ENCODE data around the gene TMEM229B. TPM values are rescaled to one million over a fixed set of nuclear protein-coding genes. Genes with fewer than 3 reads are reported as not detected.

The TMEM229B gene
- total RNA-seq, 1 experiment from 2014 or later: 1.6 TPM

DNA sequence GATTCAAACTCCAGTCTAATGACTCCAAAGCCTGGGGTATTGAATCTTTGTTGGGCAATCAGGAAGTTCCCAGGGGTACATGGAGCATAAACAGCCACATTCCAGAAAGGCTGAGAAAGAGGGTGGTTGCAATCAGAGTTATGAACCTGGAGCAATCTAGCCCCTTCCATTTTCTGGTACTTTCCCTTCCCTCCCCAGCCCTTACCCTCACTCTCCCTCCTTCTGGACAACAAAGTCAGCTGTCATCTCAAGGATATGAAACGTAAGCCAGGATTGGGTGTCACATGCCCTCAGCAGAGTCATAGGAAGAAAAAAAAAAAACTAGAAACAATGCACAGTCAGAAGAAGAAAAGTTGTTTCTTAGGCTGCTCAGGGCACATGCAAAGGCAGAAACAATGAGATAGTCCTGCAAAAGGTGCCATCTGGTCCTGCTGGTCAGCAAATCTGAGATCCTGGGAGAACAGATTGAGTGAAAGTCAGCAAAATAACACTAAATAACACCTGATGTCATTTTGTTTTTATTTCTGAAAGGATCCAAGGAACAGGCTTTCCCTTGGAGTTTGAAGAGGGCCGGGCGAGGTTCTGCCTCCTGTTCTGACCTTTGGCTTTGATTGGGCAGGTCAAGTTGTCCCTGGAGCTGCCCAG lies 27.1 kb downstream of the TMEM229B start:
- H3K4me2 ChIP-seq: peak overlapping the region; percentile 13
- DNase-seq: peak; percentile 8 to 75
- ChIA-PET CTCF (interaction anchor here (0.6 kb wide), 1 partner anchor 1495 kb away, joined by 3 read pairs; no protein-coding TSS in a partner anchor), POLR2A (ENCODE audit: unreplicated experiment) (no interaction called here)
- no peaks in the 10 kb centered on the region for H3K27me3 ChIP-seq (ENCODE audit: insufficient read depth, low read depth)
- peaks cover 8% of the 10 kb centered on the region; the same call in 1 of the 2 replicates for H3F3A ChIP-seq (ENCODE audit: insufficient read depth, low read depth)
- H3K4me3 ChIP-seq: no peak overlapping the region
- TF ChIP-seq EZH2 (IDR thresholded peaks at IDR 0.05; ENCODE audit: low read depth): no peak
- TF ChIP-seq, protein P1, sequence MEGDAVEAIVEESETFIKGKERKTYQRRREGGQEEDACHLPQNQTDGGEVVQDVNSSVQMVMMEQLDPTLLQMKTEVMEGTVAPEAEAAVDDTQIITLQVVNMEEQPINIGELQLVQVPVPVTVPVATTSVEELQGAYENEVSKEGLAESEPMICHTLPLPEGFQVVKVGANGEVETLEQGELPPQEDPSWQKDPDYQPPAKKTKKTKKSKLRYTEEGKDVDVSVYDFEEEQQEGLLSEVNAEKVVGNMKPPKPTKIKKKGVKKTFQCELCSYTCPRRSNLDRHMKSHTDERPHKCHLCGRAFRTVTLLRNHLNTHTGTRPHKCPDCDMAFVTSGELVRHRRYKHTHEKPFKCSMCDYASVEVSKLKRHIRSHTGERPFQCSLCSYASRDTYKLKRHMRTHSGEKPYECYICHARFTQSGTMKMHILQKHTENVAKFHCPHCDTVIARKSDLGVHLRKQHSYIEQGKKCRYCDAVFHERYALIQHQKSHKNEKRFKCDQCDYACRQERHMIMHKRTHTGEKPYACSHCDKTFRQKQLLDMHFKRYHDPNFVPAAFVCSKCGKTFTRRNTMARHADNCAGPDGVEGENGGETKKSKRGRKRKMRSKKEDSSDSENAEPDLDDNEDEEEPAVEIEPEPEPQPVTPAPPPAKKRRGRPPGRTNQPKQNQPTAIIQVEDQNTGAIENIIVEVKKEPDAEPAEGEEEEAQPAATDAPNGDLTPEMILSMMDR (conservative IDR thresholded peaks at IDR 0.05): no peak
- no TSS peak for BruUV-seq (replicated peaks)
- H3K36me3 ChIP-seq (ENCODE audit: low read depth): no peaks in the 10 kb centered on the region
- peak overlapping the region; percentile 41 for H3K27ac ChIP-seq
- no peaks in the 10 kb centered on the region for H3K9me2 ChIP-seq (ENCODE audit: insufficient read depth)
- 0 out of 2 replicates have a peak overlapping the region, but pooled peaks have one; percentile 19 for H2AFZ ChIP-seq
- H3K9me3 ChIP-seq (ENCODE audit: insufficient read depth, low read depth): no peaks in the 10 kb centered on the region
- peaks cover 15% of the 10 kb centered on the region for H3K4me1 ChIP-seq (replicated peaks; ENCODE audit: insufficient read depth)
- no peaks in the 10 kb centered on the region for H3K79me2 ChIP-seq (ENCODE audit: low read depth)
- H4K20me1 ChIP-seq (ENCODE audit: insufficient read depth): no peaks in the 10 kb centered on the region
- intact Hi-C loops (cut with micrococcal nuclease; ENCODE audit: unreplicated experiment): no loop called here

DNA sequence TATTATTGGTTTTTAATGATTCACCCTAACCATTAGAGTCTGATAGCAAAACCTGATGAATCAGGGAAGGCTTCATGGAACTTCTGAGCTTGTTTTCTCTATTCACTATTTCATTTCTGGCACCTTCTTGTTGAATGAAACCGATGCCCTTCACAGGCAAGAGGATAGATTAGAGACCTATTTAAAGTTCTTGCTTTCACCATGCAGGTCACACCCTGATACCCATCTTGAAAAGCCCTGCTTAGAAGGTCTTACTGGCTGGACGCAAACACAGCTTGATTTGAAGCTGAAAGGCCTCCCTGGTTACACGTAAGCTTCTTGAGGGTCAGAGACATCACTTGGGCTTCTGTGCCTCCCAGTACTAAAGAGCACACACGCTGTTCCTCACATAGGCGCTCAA lies 29.2 kb downstream of the TMEM229B start:
- intact Hi-C loops (cut with micrococcal nuclease; ENCODE audit: unreplicated experiment): no loop called here
- H3K36me3 ChIP-seq (ENCODE audit: low read depth): no peaks in the 10 kb centered on the region
- peaks cover 8% of the 10 kb centered on the region for H3F3A ChIP-seq (ENCODE audit: insufficient read depth, low read depth)
- no peaks in the 10 kb centered on the region for H4K20me1 ChIP-seq (ENCODE audit: insufficient read depth)
- no peak for DNase-seq
- BruUV-seq (replicated peaks): no TSS peak
- ChIA-PET POLR2A (ENCODE audit: unreplicated experiment) (interaction anchor here (0.6 kb wide), 1 partner anchor 22 kb away, joined by 3 read pairs; no protein-coding TSS in a partner anchor), CTCF (interaction anchor here (0.9 kb wide), 1 partner anchor 208 kb away, joined by 3 read pairs; no protein-coding TSS in a partner anchor)
- no peaks in the 10 kb centered on the region for H3K79me2 ChIP-seq (ENCODE audit: low read depth)
- H3K27me3 ChIP-seq (ENCODE audit: insufficient read depth, low read depth): no peaks in the 10 kb centered on the region
- H3K4me2 ChIP-seq: no peak overlapping the region
- no peak overlapping the region for H2AFZ ChIP-seq
- H3K4me1 ChIP-seq (replicated peaks; ENCODE audit: insufficient read depth): peaks cover 15% of the 10 kb centered on the region
- TF ChIP-seq, protein P1 (conservative IDR thresholded peaks at IDR 0.05): no peak
- no peak for TF ChIP-seq EZH2 (IDR thresholded peaks at IDR 0.05; ENCODE audit: low read depth)
- no peaks in the 10 kb centered on the region for H3K9me3 ChIP-seq (ENCODE audit: insufficient read depth, low read depth)
- H3K4me3 ChIP-seq: no peak overlapping the region
- H3K27ac ChIP-seq: no peak overlapping the region
- H3K9me2 ChIP-seq (ENCODE audit: insufficient read depth): no peaks in the 10 kb centered on the region

DNA sequence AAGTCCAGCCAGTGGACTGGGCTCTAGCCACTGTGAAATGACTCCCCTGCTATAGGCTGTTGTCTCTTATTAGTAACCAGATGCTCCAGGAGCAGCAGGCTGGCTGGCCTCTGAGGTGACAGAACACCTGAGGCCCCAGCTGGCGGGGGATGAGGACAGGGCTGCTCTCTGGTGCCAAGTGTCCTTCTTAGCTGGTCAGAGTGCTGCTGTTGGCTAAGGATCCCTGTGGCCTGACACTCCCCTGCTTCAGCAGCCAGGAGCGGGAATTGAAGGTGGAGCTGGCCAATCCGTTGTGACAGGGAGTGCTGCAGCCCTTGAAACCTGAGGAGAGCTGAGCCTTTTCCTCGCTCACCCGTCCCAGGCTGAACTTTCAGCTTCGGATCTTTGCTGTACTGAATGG lies 30.7 kb downstream of the TMEM229B start:
- POLR2A ChIA-PET (ENCODE audit: unreplicated experiment): interaction anchor here (0.7 kb wide), 1 partner anchor 15 kb away, joined by 6 read pairs; no protein-coding TSS in a partner anchor
- Histone ChIP-seq H3K9me2 (ENCODE audit: insufficient read depth) (no peaks in the 10 kb centered on the region), H3K27ac (no peak overlapping the region), H3K4me3 (no peak overlapping the region), H3K36me3 (ENCODE audit: low read depth) (no peaks in the 10 kb centered on the region), H3K79me2 (ENCODE audit: low read depth) (no peaks in the 10 kb centered on the region), H4K20me1 (ENCODE audit: insufficient read depth) (no peaks in the 10 kb centered on the region), H3K9me3 (ENCODE audit: insufficient read depth, low read depth) (no peaks in the 10 kb centered on the region), H3K27me3 (ENCODE audit: insufficient read depth, low read depth) (no peaks in the 10 kb centered on the region), H3F3A (ENCODE audit: insufficient read depth, low read depth) (peaks cover 8% of the 10 kb centered on the region), H3K4me1 (replicated peaks; ENCODE audit: insufficient read depth) (peaks cover 15% of the 10 kb centered on the region), H2AFZ (no peak overlapping the region), H3K4me2 (no peak overlapping the region)
- intact Hi-C loops (cut with micrococcal nuclease; ENCODE audit: unreplicated experiment): no loop called here
- no peak for TF ChIP-seq EZH2 (IDR thresholded peaks at IDR 0.05; ENCODE audit: low read depth)
- TF ChIP-seq, protein P1 (conservative IDR thresholded peaks at IDR 0.05): no peak
- DNase-seq: peak; percentile 37 to 38
- no TSS peak for BruUV-seq (replicated peaks)
- CTCF ChIA-PET: interaction anchor here (0.5 to 0.6 kb wide), 2 partner anchors 9 to 92 kb away, joined by 4 to 8 read pairs; no protein-coding TSS in a partner anchor
